ENCODE data around the gene TSPAN9.

Gene TSPAN9

GRCh38 chr12:3076730-3077571, at the start of gene TSPAN9:
Gene TSPAN9, plus strand, starts transcription at chr12:3077379. Its CDS starts 123,815 bp downstream, at chr12:3201194.
- no peak for TF ChIP-seq CTCF (IDR thresholded peaks at IDR 0.05; ENCODE audit: control insufficient read depth, extremely low read depth, insufficient read depth)
- DNase-seq (ENCODE audit: low read depth): peak; percentile 53
- H3K4me3 ChIP-seq (ENCODE audit: low read depth, low read length): peak within 1 kb of the TSS; percentile 67

- H3K4me3 ChIP-seq (ENCODE audit: low read depth, low read length): no peak overlapping the region
- no peak for TF ChIP-seq CTCF (IDR thresholded peaks at IDR 0.05; ENCODE audit: control insufficient read depth, extremely low read depth, insufficient read depth)
- no peak for DNase-seq (ENCODE audit: low read depth)
Observed at GRCh38 chr12:3028108-3028507, 49.1 kb upstream of the TSPAN9 start.

GRCh38 chr12:3030821-3031429, 46.3 kb upstream of the TSPAN9 start:
- no peak overlapping the region for H3K4me3 ChIP-seq (ENCODE audit: low read depth, low read length)
- DNase-seq (ENCODE audit: low read depth): no peak
- no peak for TF ChIP-seq CTCF (IDR thresholded peaks at IDR 0.05; ENCODE audit: control insufficient read depth, extremely low read depth, insufficient read depth)

GRCh38 chr12:3032161-3032560, 45.0 kb upstream of the TSPAN9 start:
- no peak for DNase-seq (ENCODE audit: low read depth)
- H3K4me3 ChIP-seq (ENCODE audit: low read depth, low read length): no peak overlapping the region
- no peak for TF ChIP-seq CTCF (IDR thresholded peaks at IDR 0.05; ENCODE audit: control insufficient read depth, extremely low read depth, insufficient read depth)

- DNase-seq (ENCODE audit: low read depth): no peak
- no peak overlapping the region for H3K4me3 ChIP-seq (ENCODE audit: low read depth, low read length)
- no peak for TF ChIP-seq CTCF (IDR thresholded peaks at IDR 0.05; ENCODE audit: control insufficient read depth, extremely low read depth, insufficient read depth)
Observed at GRCh38 chr12:3032770-3033538, 44.2 kb upstream of the TSPAN9 start.

GRCh38 chr12:3033539-3033867, 43.7 kb upstream of the TSPAN9 start:
- DNase-seq (ENCODE audit: low read depth): no peak
- H3K4me3 ChIP-seq (ENCODE audit: low read depth, low read length): no peak overlapping the region
- TF ChIP-seq CTCF (IDR thresholded peaks at IDR 0.05; ENCODE audit: control insufficient read depth, extremely low read depth, insufficient read depth): no peak

Data from LNCaP clone FGC (cell line).